Ovary (tissue), 3 donors: ENCODE measurements around the gene IER2.

Experiments used
- CTCF ChIP-seq, 3 donors: fragments of 450-650 bp in 2 of 3; fragments of 200-600 bp in 1 of 3; IDR thresholded peaks; one replicate each; pipeline versions ENCODE4 v1.5.1 to v1.8.0; 2016 to 2022; ENCODE audit warnings: antibody characterized with exemption in 3 of 3, mild to moderate bottlenecking in 1 of 3
- EP300 ChIP-seq: sonication (generic); formaldehyde crosslinking; IDR thresholded peaks from one replicate; pipeline ENCODE4 v1.6.1; 2017; ENCODE audit warnings: antibody characterized with exemption
- donor health status: DM: no; HTN: no; CAD: no.

GRCh38 chr19:13132471-13133180 lies 17.6 kb upstream of the IER2 start:
- TF ChIP-seq EP300: no peak
- TF ChIP-seq CTCF (IDR thresholded peaks at IDR 0.05): no peak
